ENCODE data around the gene TFDP1. TPM values are rescaled to one million over a fixed set of nuclear protein-coding genes. Genes with fewer than 3 reads are reported as not detected.

TFDP1 gene
- polyA plus RNA-seq, 1 donor = 68.0 TPM

GRCh38 chr13:113567681-113568080 lies 16.9 kb upstream of the TFDP1 start:
- no peak for DNase-seq
- no peaks in the 10 kb centered on the region for H3K9me3 ChIP-seq (ENCODE audit: control insufficient read depth, low read depth, low read length)
- no peaks in the 10 kb centered on the region for H3K36me3 ChIP-seq (ENCODE audit: control insufficient read depth, insufficient read depth, low read length)
- H3K4me3 ChIP-seq (ENCODE audit: low read length) = no peak overlapping the region
- H3K27me3 ChIP-seq (ENCODE audit: control insufficient read depth, insufficient read depth, low read length) = no peaks in the 10 kb centered on the region
- no CpG with 5 or more reads among the region's 4 CpGs for WGBS (ENCODE audit: insufficient coverage, low lambda C conversion rate)
- H3K27ac ChIP-seq (ENCODE audit: low read length) = no peak overlapping the region
- H3K4me1 ChIP-seq (ENCODE audit: control insufficient read depth, insufficient read depth, low read length) = no peaks in the 10 kb centered on the region

DNA sequence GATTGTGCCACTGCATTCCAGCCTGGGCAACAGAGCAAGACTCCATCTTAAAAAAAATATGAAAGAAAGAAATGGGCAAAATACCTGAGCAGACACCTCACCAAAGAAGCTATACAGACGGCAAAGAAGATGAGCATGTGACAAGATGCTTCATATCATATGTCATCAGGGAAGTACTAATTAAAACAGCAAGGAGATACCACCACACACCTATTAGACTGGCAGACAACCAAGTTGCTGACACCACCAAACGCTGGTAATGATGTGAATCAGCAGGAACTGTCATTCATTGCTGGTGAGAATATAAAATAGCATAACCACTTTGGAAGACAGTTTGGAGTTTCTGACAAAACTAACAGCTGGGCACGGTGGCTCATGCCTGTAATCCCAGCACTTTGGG lies 11.5 kb upstream of the TFDP1 start:
- Histone ChIP-seq H3K27ac (ENCODE audit: low read length) (no peak overlapping the region), H3K36me3 (ENCODE audit: control insufficient read depth, insufficient read depth, low read length) (no peaks in the 10 kb centered on the region), H3K4me1 (ENCODE audit: control insufficient read depth, insufficient read depth, low read length) (no peaks in the 10 kb centered on the region), H3K27me3 (ENCODE audit: control insufficient read depth, insufficient read depth, low read length) (no peaks in the 10 kb centered on the region), H3K4me3 (ENCODE audit: low read length) (no peak overlapping the region), H3K9me3 (ENCODE audit: control insufficient read depth, low read depth, low read length) (peaks cover 8% of the 10 kb centered on the region)
- WGBS (ENCODE audit: insufficient coverage, low lambda C conversion rate) = no CpG with 5 or more reads among the region's 3 CpGs
- no peak for DNase-seq

DNA sequence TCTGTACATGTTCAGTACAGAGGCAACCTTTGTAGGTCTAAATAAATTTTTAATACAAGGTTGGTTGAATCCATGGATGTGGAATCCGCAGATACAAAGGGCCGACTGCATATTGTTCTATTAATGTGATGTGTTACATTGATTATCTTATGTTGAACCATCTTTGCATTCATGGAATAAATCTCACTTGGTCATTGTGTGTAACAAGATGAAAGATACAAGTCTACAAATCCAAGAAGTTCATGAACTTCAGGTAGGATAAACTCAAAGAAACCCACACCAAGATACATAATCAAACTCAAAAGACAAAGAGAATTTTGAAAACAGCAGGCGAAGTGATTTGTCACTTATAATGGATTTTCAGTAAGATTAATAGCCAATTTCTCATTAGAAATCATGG lies 8.0 kb upstream of the TFDP1 start:
- peaks cover 8% of the 10 kb centered on the region for H3K9me3 ChIP-seq (ENCODE audit: control insufficient read depth, low read depth, low read length)
- H3K27me3 ChIP-seq (ENCODE audit: control insufficient read depth, insufficient read depth, low read length) = no peaks in the 10 kb centered on the region
- H3K4me3 ChIP-seq (ENCODE audit: low read length) = no peak overlapping the region
- H3K27ac ChIP-seq (ENCODE audit: low read length) = no peak overlapping the region
- DNase-seq = no peak
- H3K4me1 ChIP-seq (ENCODE audit: control insufficient read depth, insufficient read depth, low read length) = no peaks in the 10 kb centered on the region
- no CpG with 5 or more reads among the region's 3 CpGs for WGBS (ENCODE audit: insufficient coverage, low lambda C conversion rate)
- H3K36me3 ChIP-seq (ENCODE audit: control insufficient read depth, insufficient read depth, low read length) = no peaks in the 10 kb centered on the region

DNA sequence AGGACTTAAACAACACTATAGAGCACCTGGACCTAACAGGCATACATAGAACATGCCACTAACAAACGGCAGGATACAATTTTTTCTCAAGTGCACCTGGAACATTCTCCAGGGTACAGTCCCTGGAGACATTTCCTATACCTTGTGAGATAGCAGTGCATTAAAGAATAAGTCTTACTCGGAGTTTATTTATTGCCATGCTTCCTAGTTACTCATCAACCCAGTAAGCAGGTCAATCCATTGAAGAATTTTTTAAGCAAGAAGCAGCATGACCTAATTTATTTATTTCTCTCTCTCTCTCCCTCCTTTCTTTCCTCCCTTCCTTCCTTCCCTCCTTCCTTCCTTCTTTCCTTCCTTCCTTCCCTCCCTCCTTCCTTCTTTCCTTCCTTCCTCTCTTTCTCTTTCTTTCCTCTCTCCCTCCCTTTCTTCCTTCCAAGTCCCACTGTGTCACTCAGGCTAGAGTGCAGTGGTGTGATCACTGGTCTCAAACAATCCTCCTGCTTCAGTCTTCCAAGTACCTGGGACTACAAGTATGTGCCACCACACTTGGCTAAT lies 6.6 kb upstream of the TFDP1 start:
- DNase-seq = no peak
- no CpG with 5 or more reads among the region's 2 CpGs for WGBS (ENCODE audit: insufficient coverage, low lambda C conversion rate)
- H3K4me1 ChIP-seq (ENCODE audit: control insufficient read depth, insufficient read depth, low read length) = peaks cover 8% of the 10 kb centered on the region
- H3K4me3 ChIP-seq (ENCODE audit: low read length) = no peak overlapping the region
- H3K36me3 ChIP-seq (ENCODE audit: control insufficient read depth, insufficient read depth, low read length) = no peaks in the 10 kb centered on the region
- no peak overlapping the region for H3K27ac ChIP-seq (ENCODE audit: low read length)
- no peaks in the 10 kb centered on the region for H3K27me3 ChIP-seq (ENCODE audit: control insufficient read depth, insufficient read depth, low read length)
- H3K9me3 ChIP-seq (ENCODE audit: control insufficient read depth, low read depth, low read length) = peaks cover 8% of the 10 kb centered on the region

DNA sequence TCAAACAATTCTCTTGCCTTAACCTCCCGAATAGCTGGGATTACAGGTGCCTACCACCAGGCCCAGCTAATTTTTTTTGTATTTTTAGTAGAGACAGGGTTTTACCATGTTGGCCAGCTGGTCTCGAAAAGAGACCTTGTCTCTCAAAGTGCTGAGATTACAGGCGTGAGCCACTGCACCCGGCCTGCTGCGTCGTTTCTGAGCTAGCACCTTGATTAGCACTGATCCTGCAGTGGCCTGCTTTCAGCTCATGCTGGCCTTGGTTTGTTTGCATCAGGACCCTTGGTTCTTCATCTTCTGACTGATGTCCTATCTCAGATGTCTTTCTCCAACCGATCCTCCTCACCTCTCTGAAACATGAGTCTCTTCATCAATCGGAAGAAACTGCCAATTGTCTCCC lies 4.9 kb upstream of the TFDP1 start:
- peaks cover 12% of the 10 kb centered on the region for H3K4me1 ChIP-seq (ENCODE audit: control insufficient read depth, insufficient read depth, low read length)
- H3K27ac ChIP-seq (ENCODE audit: low read length) = no peak overlapping the region
- no peaks in the 10 kb centered on the region for H3K27me3 ChIP-seq (ENCODE audit: control insufficient read depth, insufficient read depth, low read length)
- peaks cover 8% of the 10 kb centered on the region for H3K9me3 ChIP-seq (ENCODE audit: control insufficient read depth, low read depth, low read length)
- no peak overlapping the region for H3K4me3 ChIP-seq (ENCODE audit: low read length)
- no peak for DNase-seq
- WGBS (ENCODE audit: insufficient coverage, low lambda C conversion rate) = no CpG with 5 or more reads among the region's 8 CpGs
- H3K36me3 ChIP-seq (ENCODE audit: control insufficient read depth, insufficient read depth, low read length) = no peaks in the 10 kb centered on the region

DNA sequence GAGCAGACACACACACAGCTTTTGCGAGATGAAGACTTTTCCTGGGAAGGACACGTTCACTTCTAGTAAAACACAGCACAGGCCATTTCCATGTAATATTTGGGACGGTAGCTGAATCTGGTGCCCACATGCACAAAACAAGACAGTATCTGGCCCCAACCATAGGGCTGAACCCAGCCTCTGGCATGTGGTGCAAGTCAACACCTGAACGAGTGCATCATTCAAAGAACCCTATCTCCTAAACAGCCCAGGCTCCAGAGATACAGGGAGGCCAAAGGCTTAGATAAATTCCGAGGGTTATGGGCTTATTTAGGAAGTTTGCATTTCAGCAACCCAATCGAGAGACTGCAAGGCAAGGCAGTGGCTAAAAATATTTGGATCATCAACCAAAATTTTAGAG lies 2.7 kb upstream of the TFDP1 start:
- 40% methylated on average over 1 of the region's 6 CpGs for WGBS (ENCODE audit: insufficient coverage, low lambda C conversion rate)
- DNase-seq = no peak

DNA sequence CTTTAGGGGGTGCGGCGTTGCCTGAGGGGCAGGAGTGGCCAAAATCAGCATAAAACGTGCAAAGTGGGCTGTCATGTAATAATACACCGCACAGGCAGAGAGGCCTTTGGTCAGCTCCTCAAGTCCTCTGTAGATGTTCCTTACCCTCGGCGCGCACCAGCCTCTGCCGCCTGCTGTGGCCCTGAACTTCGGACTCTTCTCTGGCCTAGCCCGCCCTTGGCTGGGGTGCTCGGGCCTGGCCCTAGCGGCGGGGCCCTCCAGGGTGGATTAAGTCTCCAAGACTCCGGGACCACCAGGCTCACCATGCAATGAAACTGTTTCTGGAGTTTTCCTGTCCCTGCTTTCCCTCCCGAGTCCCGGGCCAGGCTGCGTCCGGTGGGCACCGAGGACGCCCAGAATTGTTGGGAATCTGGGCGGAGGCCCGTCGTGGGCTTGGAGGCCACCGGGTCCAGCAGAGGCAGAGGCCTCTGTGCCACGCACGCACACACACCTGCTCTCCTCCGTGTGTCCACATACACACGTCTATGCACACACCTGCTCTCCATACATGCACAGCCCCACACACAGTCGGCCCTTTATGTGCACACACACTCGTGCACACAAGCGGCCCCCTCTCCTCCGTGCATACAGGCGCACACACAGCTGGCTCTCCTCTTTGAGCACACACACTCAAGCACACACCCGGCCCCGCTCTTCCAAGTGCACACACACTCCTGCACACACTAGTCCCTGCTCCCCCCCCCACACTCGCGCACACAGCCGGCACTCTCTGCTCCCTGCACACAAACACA lies 1.5 kb upstream of the TFDP1 start:
- peaks cover 17% of the 10 kb centered on the region for H3K4me1 ChIP-seq (ENCODE audit: control insufficient read depth, insufficient read depth, low read length)
- no peak overlapping the region for H3K4me3 ChIP-seq (ENCODE audit: low read length)
- peak overlapping the region; percentile 49 for H3K27ac ChIP-seq (ENCODE audit: low read length)
- no peaks in the 10 kb centered on the region for H3K27me3 ChIP-seq (ENCODE audit: control insufficient read depth, insufficient read depth, low read length)
- peaks cover 15% of the 10 kb centered on the region for H3K36me3 ChIP-seq (ENCODE audit: control insufficient read depth, insufficient read depth, low read length)
- no peaks in the 10 kb centered on the region for H3K9me3 ChIP-seq (ENCODE audit: control insufficient read depth, low read depth, low read length)
- DNase-seq = peak; percentile 40 to 73
- no CpG with 5 or more reads among the region's 38 CpGs for WGBS (ENCODE audit: insufficient coverage, low lambda C conversion rate)

More for the DNA sequence above, 2.7 kb upstream of the TFDP1 start:
- peaks cover 4% of the 10 kb centered on the region for H3K9me3 ChIP-seq (ENCODE audit: control insufficient read depth, low read depth, low read length)
- no peaks in the 10 kb centered on the region for H3K27me3 ChIP-seq (ENCODE audit: control insufficient read depth, insufficient read depth, low read length)
- H3K27ac ChIP-seq (ENCODE audit: low read length) = no peak overlapping the region
- peaks cover 17% of the 10 kb centered on the region for H3K4me1 ChIP-seq (ENCODE audit: control insufficient read depth, insufficient read depth, low read length)
- H3K36me3 ChIP-seq (ENCODE audit: control insufficient read depth, insufficient read depth, low read length) = peaks cover 8% of the 10 kb centered on the region
- no peak overlapping the region for H3K4me3 ChIP-seq (ENCODE audit: low read length)

DNA sequence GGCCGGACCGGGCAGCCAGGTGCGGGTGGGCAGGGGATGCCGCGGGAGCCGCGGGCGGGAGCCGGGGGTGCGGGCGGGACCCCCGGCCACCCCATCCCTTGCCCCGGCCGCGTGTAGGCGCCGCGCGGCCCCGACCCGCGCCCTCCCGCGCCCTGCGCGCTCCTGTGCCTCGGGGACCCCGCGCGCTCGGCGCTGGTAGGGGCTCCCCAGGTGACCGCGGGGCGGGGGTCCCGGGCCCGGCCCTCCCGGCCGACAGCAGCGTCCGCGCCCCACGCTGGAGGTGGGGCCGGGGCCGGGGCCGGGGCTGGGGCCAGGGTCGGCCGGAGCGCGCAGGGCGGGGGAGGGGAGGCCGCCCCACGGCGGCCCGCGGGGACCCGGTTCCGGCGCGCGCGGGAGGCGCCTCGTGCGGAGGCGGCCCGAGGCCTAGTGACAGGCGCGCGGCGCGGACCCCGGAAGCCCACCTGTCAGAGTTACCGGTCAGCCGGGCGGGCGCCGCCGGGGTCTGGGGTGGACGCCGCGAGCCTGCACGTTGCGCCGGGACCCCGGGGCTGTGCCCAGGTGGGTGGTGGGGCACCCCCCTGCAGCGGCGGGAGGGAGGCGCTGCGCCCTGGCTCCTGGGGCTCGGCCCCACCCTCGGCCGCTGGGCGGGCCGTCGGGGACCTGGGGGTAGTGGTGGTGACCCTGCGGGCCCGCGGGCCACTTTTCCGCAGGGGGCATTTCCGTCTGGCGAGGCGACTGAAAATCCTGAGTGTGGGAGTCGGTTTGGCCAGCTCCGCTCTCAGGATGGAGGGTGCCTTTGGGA lies 518 bp downstream of the TFDP1 start:
- DNase-seq = peak in 1 of 2 donors; percentile 44
- Histone ChIP-seq H3K27ac (ENCODE audit: low read length) (no peak overlapping the region), H3K9me3 (ENCODE audit: control insufficient read depth, low read depth, low read length) (no peaks in the 10 kb centered on the region), H3K36me3 (ENCODE audit: control insufficient read depth, insufficient read depth, low read length) (peaks cover 34% of the 10 kb centered on the region), H3K4me3 (ENCODE audit: low read length) (peak overlapping the region; percentile 39), H3K27me3 (ENCODE audit: control insufficient read depth, insufficient read depth, low read length) (no peaks in the 10 kb centered on the region), H3K4me1 (ENCODE audit: control insufficient read depth, insufficient read depth, low read length) (peaks cover 17% of the 10 kb centered on the region)
- WGBS (ENCODE audit: insufficient coverage, low lambda C conversion rate) = no CpG with 5 or more reads among the region's 105 CpGs

DNA sequence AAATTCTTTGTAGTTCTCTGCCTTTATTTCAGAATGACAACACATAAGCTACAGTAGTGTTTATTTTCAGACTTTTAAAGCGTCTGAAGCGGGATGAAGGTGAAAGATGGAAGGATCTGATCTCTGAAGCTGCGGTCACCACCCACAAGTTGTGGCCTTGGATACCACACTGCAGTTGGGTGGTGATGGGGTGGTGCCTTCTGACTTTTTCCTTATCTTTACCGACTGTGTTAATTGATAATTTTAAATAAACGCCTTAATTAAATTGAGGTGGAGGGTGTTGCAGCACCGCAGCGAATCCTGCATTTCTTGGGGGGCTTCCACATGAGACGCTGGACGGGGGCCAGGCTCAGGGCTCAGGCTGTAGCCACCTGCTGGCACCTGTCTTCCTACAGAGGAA lies 1.3 kb downstream of the TFDP1 start:
- H3K27ac ChIP-seq (ENCODE audit: low read length) = no peak overlapping the region
- peaks cover 36% of the 10 kb centered on the region for H3K36me3 ChIP-seq (ENCODE audit: control insufficient read depth, insufficient read depth, low read length)
- WGBS (ENCODE audit: insufficient coverage, low lambda C conversion rate) = 67% methylated on average over 4 of the region's 9 CpGs
- no peak for DNase-seq
- H3K27me3 ChIP-seq (ENCODE audit: control insufficient read depth, insufficient read depth, low read length) = no peaks in the 10 kb centered on the region
- peak overlapping the region; percentile 39 for H3K4me3 ChIP-seq (ENCODE audit: low read length)
- peaks cover 17% of the 10 kb centered on the region for H3K4me1 ChIP-seq (ENCODE audit: control insufficient read depth, insufficient read depth, low read length)
- H3K9me3 ChIP-seq (ENCODE audit: control insufficient read depth, low read depth, low read length) = no peaks in the 10 kb centered on the region

DNA sequence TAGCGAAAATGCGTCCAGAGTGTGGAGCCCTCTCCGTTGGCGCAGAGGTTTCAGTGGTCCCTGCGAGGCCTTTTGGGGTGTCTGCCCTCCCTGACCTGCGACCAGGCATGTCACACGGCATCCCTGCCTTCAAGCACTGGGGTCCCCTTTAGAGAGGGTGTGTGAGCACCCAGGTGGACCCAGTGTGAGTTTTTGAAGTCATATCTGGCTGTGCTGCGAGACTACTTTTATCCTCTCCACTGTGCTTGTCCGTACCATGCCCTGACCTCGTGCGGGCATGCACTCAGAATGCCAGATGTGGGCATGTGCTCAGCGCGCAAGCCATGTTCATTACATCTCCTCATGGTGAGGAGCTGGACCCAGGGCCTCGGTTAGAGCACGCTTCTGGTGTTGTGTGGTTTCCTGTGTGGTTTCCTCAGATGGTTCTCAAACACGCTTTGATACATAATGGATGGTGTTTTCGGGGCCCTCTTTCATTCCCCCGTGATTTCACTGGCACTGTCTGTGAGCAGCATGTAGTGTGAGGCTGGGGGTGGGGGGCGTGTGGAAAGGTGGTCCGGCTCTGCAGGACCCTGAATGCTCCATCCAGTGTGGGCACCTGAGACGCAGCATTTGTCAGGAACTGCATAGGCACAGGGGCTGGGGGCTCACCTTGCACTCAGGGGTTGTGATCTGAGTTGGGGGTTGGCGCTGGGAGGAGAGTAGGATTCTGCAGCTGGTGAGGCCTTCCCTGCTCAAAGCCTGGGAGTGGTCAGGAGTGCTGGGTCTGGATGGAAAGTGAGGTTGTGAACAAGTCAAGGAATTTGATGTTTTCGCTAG lies 2.3 kb downstream of the TFDP1 start:
- 90% methylated on average over 2 of the region's 23 CpGs for WGBS (ENCODE audit: insufficient coverage, low lambda C conversion rate)
- H3K36me3 ChIP-seq (ENCODE audit: control insufficient read depth, insufficient read depth, low read length) = peaks cover 40% of the 10 kb centered on the region
- H3K27me3 ChIP-seq (ENCODE audit: control insufficient read depth, insufficient read depth, low read length) = no peaks in the 10 kb centered on the region
- H3K9me3 ChIP-seq (ENCODE audit: control insufficient read depth, low read depth, low read length) = no peaks in the 10 kb centered on the region
- no peak overlapping the region for H3K27ac ChIP-seq (ENCODE audit: low read length)
- DNase-seq = no peak
- peaks cover 17% of the 10 kb centered on the region for H3K4me1 ChIP-seq (ENCODE audit: control insufficient read depth, insufficient read depth, low read length)
- no peak overlapping the region for H3K4me3 ChIP-seq (ENCODE audit: low read length)
